Body of pancreas (tissue), 4 donors: Measurements from ENCODE around the gene INPP5K. TPM values are rescaled to one million over a fixed set of nuclear protein-coding genes. Genes with fewer than 3 reads are reported as not detected.
A peak's percentile ranks its signal among the peaks of the same experiment; 100 is the strongest.

Experiments
- ATAC-seq: fragments of 150-250 bp; one replicate; pipeline ENCODE4 v1.9.1; 2016
- DNase-seq, 4 donors: peaks; one replicate each; pipeline ENCODE4 v3.0.0-alpha.2; 2019
- H3K27ac ChIP-seq, 4 donors: fragments of 200-600 bp; sonication (generic); 1 replicate in 3 of 4; 2 replicates in 1 of 4; pipeline versions ENCODE4 v1.5.1 to v1.6.1; 2016 to 2019; ENCODE audit warnings: mild to moderate bottlenecking in 1 of 4, mixed read lengths in 1 of 4, moderate library complexity in 1 of 4
- H3K27me3 ChIP-seq, 2 donors: fragments of 200-600 bp; sonication (generic); one replicate each; pipeline ENCODE4 v1.6.0; 2016; ENCODE audit warnings: mild to moderate bottlenecking in 1 of 2
- H3K36me3 ChIP-seq, 2 donors: fragments of 200-600 bp; sonication (generic); replicated peaks in 1 of 2; 2 replicates each; pipeline ENCODE4 v1.5.1; 2016; ENCODE audit warnings: low read depth in 2 of 2; ENCODE audit not compliant: insufficient read depth in 1 of 2
- H3K4me1 ChIP-seq: fragments of 200-600 bp; sonication (generic); one replicate; pipeline ENCODE4 v1.6.0; 2016
- H3K4me3 ChIP-seq, 2 donors: fragments of 200-600 bp; sonication (generic); 1 replicate in 1 of 2; 2 replicates in 1 of 2; pipeline ENCODE4 v1.5.1; 2016 to 2019
- H3K9me3 ChIP-seq, 3 donors: fragments of 200-600 bp; sonication (generic); 1 replicate in 2 of 3; 2 replicates in 1 of 3; pipeline ENCODE4 v1.5.1; 2016
- POLR2A ChIP-seq, 3 donors: fragments of 450-650 bp; IDR thresholded peaks; one replicate each; pipeline ENCODE4 v1.6.1; 2016; ENCODE audit warnings: antibody characterized with exemption in 3 of 3, mild to moderate bottlenecking in 2 of 3
- WGBS, 2 donors: methylation state at CpG; one replicate each; pipeline ENCODE4 v1.1.5; 2017; 5-methylcytosine and 5-hydroxymethylcytosine counted together
- intact Hi-C: fragments of 100-400 bp; cut with DNase I; formaldehyde crosslinking; loops from one replicate; pipeline ENCODE4 v1.15.1; 2023
- total RNA-seq, 2 donors: library from RNA; depleted of rRNA; stranded (reverse); fragments of >200 nt; gene quantifications; one replicate each; pipeline ENCODE4 v1.1.0, GENCODE V29; 2016
- TF ChIP-seq, protein P1 (sequence below), 7 experiments: fragments of 450-650 bp in 4 of 7; fragments of 200-600 bp in 3 of 7; sonication (generic) in 3 of 7; IDR thresholded peaks; one replicate each; pipeline ENCODE4 v1.5.1; 2016 to 2019; ENCODE audit warnings: antibody characterized with exemption in 7 of 7

Gene INPP5K
- total RNA-seq, 2 donors from 2014 or later, result 26.4 to 34.2 TPM

- Histone ChIP-seq H3K9me3 (no peaks in the 10 kb centered on the region), H3K36me3 (no peaks in the 10 kb centered on the region), H3K27me3 (no peaks in the 10 kb centered on the region), H3K4me1 (peaks cover 29% of the 10 kb centered on the region), H3K27ac (peak overlapping the region in 2 of 4 donors; percentile 12 to 65), H3K4me3 (no peak overlapping the region)
- intact Hi-C loops, result no loop called here
- DNase-seq (no peak), ATAC-seq (no peak)
- WGBS, 2 donors, result 90 to 93% methylated on average over 7 to 10 of the region's 11 CpGs
- TF ChIP-seq, protein P1, sequence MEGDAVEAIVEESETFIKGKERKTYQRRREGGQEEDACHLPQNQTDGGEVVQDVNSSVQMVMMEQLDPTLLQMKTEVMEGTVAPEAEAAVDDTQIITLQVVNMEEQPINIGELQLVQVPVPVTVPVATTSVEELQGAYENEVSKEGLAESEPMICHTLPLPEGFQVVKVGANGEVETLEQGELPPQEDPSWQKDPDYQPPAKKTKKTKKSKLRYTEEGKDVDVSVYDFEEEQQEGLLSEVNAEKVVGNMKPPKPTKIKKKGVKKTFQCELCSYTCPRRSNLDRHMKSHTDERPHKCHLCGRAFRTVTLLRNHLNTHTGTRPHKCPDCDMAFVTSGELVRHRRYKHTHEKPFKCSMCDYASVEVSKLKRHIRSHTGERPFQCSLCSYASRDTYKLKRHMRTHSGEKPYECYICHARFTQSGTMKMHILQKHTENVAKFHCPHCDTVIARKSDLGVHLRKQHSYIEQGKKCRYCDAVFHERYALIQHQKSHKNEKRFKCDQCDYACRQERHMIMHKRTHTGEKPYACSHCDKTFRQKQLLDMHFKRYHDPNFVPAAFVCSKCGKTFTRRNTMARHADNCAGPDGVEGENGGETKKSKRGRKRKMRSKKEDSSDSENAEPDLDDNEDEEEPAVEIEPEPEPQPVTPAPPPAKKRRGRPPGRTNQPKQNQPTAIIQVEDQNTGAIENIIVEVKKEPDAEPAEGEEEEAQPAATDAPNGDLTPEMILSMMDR (IDR thresholded peaks at IDR 0.05), result no peak
- no peak for TF ChIP-seq POLR2A (IDR thresholded peaks at IDR 0.05)
These were observed 21.6 kb downstream of the INPP5K start for GRCh38 chr17:1494736-1495253.

DNA sequence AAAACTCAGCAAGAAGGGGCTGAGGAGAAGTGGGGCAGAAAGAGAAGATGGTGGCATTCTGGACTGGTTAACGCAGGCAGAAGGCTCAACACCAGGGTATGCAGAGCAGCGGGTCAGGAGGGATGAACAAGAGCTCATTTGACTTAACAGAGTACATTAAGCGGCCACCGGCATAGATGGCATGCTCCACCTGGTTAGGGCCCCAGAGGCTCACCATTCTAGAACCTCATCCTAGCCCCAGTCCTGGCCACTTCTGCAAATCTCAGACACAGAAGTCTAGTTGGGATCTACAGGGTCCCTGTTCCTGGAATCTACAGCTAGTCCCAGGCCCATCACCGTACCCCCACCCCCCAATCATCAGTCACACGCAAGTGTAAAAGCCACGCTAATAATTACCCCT lies 22.2 kb downstream of the INPP5K start:
- no peaks in the 10 kb centered on the region for H3K9me3 ChIP-seq
- 88 to 94% methylated on average over 7 of the region's 7 CpGs for WGBS, 2 donors
- H3K36me3 ChIP-seq, result no peaks in the 10 kb centered on the region
- no peak for DNase-seq
- no peak for ATAC-seq
- peaks cover 33% of the 10 kb centered on the region for H3K4me1 ChIP-seq
- H3K4me3 ChIP-seq, result no peak overlapping the region
- H3K27ac ChIP-seq, result peak overlapping the region in 1 of 4 donors; percentile 83
- TF ChIP-seq, protein P1 (IDR thresholded peaks at IDR 0.05), result no peak
- no peak for TF ChIP-seq POLR2A (IDR thresholded peaks at IDR 0.05)
- no peaks in the 10 kb centered on the region for H3K27me3 ChIP-seq
- intact Hi-C loops, result no loop called here

- no peak for DNase-seq
- intact Hi-C loops, result no loop called here
- H3K9me3 ChIP-seq, result no peaks in the 10 kb centered on the region
- no peak for TF ChIP-seq POLR2A (IDR thresholded peaks at IDR 0.05)
- TF ChIP-seq, protein P1 (IDR thresholded peaks at IDR 0.05), result no peak
- H3K4me1 ChIP-seq, result peaks cover 41% of the 10 kb centered on the region
- H3K27me3 ChIP-seq, result no peaks in the 10 kb centered on the region
- no peak for ATAC-seq
- WGBS, 2 donors, result 63 to 73% methylated on average over 16 to 23 of the region's 23 CpGs
- H3K27ac ChIP-seq, result peak overlapping the region in 2 of 4 donors; percentile 72 to 83
- H3K4me3 ChIP-seq, result no peak overlapping the region
- no peaks in the 10 kb centered on the region for H3K36me3 ChIP-seq
These were observed 23.0 kb downstream of the INPP5K start for GRCh38 chr17:1493291-1493980.

DNA sequence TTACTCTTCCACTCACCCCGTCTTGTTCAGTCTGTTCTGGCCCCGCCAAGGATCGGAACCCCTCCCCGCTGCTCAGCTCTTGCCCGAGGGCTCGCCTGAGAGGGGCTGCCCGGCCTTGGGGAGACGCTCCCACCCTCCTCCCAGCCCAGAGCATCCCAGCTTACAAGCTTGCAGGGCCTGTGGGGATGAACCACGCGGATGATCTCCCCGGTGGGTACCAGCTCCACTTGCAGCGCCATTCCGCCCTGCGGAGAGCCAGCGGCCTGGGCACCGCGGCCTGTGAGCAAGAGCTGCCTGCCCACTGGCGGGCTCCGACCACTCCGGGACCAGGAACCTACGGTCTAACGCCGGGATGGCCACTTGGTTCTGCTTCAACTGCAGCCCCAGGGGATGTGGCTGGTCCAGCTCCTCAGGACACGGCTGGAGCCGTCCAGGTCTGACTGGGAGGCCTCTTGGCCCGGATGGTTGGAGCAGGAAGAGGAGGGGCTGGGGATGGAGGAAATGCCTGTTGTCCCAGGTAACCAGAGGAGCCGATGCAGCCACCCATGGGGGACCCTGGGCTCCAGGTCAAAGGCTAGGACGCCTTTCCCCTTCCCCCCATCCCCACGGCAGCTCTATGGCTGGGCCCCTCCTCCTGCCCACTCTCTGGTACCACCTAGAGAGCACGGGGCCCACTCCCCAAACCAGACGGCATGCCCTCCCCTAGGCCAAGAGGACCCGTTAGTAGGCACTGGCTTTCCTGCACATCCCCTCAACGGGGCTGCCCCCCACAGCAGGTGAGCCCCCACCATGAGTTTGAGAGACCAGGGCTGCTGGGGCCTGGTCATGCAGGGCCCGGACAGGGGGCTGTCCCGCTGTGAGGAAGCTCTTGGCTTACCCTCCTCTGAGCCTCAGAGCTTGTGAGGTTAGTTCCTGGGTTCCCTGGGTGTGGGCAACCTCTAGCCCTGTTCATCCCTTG lies 23.9 kb downstream of the INPP5K start, which contains the start of gene MYO1C:
Gene MYO1C (minus strand): TSS at position 438 of the 958 bp plus-strand sequence. CDS start 199 bp downstream, at position 239.
- Histone ChIP-seq H3K4me3 (no peak within 1 kb of the TSS), H3K36me3 (no peaks in the 10 kb centered on the region), H3K4me1 (peaks cover 47% of the 10 kb centered on the region), H3K9me3 (no peaks in the 10 kb centered on the region), H3K27me3 (no peaks in the 10 kb centered on the region), H3K27ac (peak within 1 kb of the TSS; percentile 19 to 83 (median 72))
- DNase-seq (no peak), ATAC-seq (no peak)
- TF ChIP-seq, protein P1 (IDR thresholded peaks at IDR 0.05), result no peak
- no peak for TF ChIP-seq POLR2A (IDR thresholded peaks at IDR 0.05)
- intact Hi-C loops, result no loop called here
- 61 to 67% methylated on average over 2 to 33 of the region's 35 CpGs for WGBS, 2 donors
